K562 (cell line): ENCODE data around the gene PTPRG. TPM values are rescaled to one million over a fixed set of nuclear protein-coding genes. Genes with fewer than 3 reads are reported as not detected.
A peak's percentile ranks its signal among the peaks of the same experiment; 100 is the strongest.

Experiments
- ATAC-seq: fragments of 200-7000 bp; cut with Tn5 transposase; 3 replicates; pipeline ENCODE4 v1.9.1; 2020; ENCODE audit warnings: moderate library complexity
- BruUV-seq: library from RNA; stranded (reverse); fragments of 400-500 nt; replicated peaks from 2 replicates; lab custom pipeline; 2021; lab: Mats Ljungman, UMichigan
- CTCF ChIA-PET: fragments of 300-600 bp; formaldehyde crosslinking; extraction: SDS; loops from one replicate; lab custom pipeline; 2021; ENCODE audit warnings: low intra/inter-chr PET ratio; lab: Yijun Ruan, JAX
- POLR2A ChIA-PET: fragments of 300-600, 350-650 bp; sonication (Branson Sonifier 250); formaldehyde crosslinking; extraction: SDS; loops from one replicate; lab custom pipeline; 2021; ENCODE audit warnings: antibody characterized with exemption, inconsistent platforms; lab: Yijun Ruan, JAX
- DNase-seq, 4 experiments: peaks; one replicate each; pipeline versions ENCODE4 v3.0.0 to v3.0.0-alpha.2; 2011 to 2018; ENCODE audit warnings: low spot score in 3 of 4, mixed read lengths in 3 of 4; ENCODE audit errors: extremely low read depth in 1 of 4
- FAIRE-seq: peaks from 2 replicates; lab custom pipeline; 2011; peaks lifted over from hg19 to GRCh38; lab: Jason Lieb, UNC
- H2AFZ ChIP-seq: 2 replicates; pipeline ENCODE4 v1.6.0; 2011; ENCODE audit warnings: low read depth, low read length, control low read depth, inconsistent platforms
- H3K27ac ChIP-seq: fragments of 200-600 bp; 3 replicates; pipeline ENCODE4 v1.8.0; 2011; ENCODE audit warnings: low read depth, mild to moderate bottlenecking, control low read depth, inconsistent platforms, low read length, moderate library complexity, mixed read lengths; ENCODE audit errors: extremely low read depth
- H3K27me3 ChIP-seq, 2 experiments: fragments of 300-600 bp in 1 of 2; 2 replicates in 1 of 2; 3 replicates in 1 of 2; pipeline versions ENCODE4 v1.6.0 to v1.8.0; 2011; ENCODE audit warnings: inconsistent platforms in 2 of 2, low read length in 2 of 2, mild to moderate bottlenecking in 1 of 2, mixed read lengths in 1 of 2, moderate library complexity in 1 of 2; ENCODE audit not compliant: control insufficient read depth in 2 of 2, insufficient read depth in 2 of 2
- H3K36me3 ChIP-seq: fragments of 300-600 bp; 3 replicates; pipeline ENCODE4 v1.8.0; 2011; ENCODE audit warnings: mild to moderate bottlenecking, low read length, inconsistent platforms; ENCODE audit not compliant: control insufficient read depth, insufficient read depth
- H3K4me1 ChIP-seq, 2 experiments: fragments of 200-600 bp in 1 of 2; replicated peaks in 1 of 2; 2 replicates in 1 of 2; 3 replicates in 1 of 2; pipeline versions ENCODE4 v1.5.1 to v1.8.0; 2011; ENCODE audit warnings: inconsistent platforms in 2 of 2, low read length in 2 of 2, mild to moderate bottlenecking in 1 of 2, mixed read lengths in 1 of 2, moderate library complexity in 1 of 2; ENCODE audit not compliant: control insufficient read depth in 2 of 2, insufficient read depth in 2 of 2
- H3K4me2 ChIP-seq: 2 replicates; pipeline ENCODE4 v1.6.1; 2011; ENCODE audit warnings: low read length, control low read depth, inconsistent platforms, mixed read lengths; ENCODE audit not compliant: insufficient read depth
- H3K4me3 ChIP-seq: fragments of 200-600 bp; sonication (generic), shearing (Covaris generic); 2 replicates; pipeline ENCODE4 v1.5.1; 2016; ENCODE audit warnings: control low read depth, inconsistent platforms
- H3K79me2 ChIP-seq: fragments of 200-600 bp; 3 replicates; pipeline ENCODE4 v1.8.0; 2011; ENCODE audit warnings: low read length, inconsistent platforms; ENCODE audit not compliant: control insufficient read depth, insufficient read depth
- H3K9ac ChIP-seq, 2 experiments: 2 replicates each; pipeline versions ENCODE4 v1.6.0 to v1.6.1; 2011; ENCODE audit warnings: low read depth in 2 of 2, low read length in 2 of 2, control low read depth in 1 of 2, inconsistent platforms in 1 of 2, mild to moderate bottlenecking in 1 of 2, mixed read lengths in 1 of 2; ENCODE audit not compliant: insufficient read depth in 1 of 2
- H3K9me1 ChIP-seq: one replicate; pipeline ENCODE4 v1.6.0; 2011; ENCODE audit warnings: inconsistent platforms, mild to moderate bottlenecking, low read length, moderate library complexity; ENCODE audit not compliant: control insufficient read depth, insufficient read depth
- H3K9me3 ChIP-seq: replicated peaks from 2 replicates; pipeline ENCODE4 v1.5.1; 2011; ENCODE audit warnings: low read depth, low read length, inconsistent platforms; ENCODE audit not compliant: control insufficient read depth, insufficient read depth
- H4K20me1 ChIP-seq: replicated peaks from 2 replicates; pipeline ENCODE4 v1.6.1; 2011; ENCODE audit warnings: low read length, inconsistent platforms, mixed read lengths; ENCODE audit not compliant: control insufficient read depth, insufficient read depth
- C11orf30 ChIP-seq: fragments of 450-650 bp; IDR thresholded peaks from 2 replicates; pipeline ENCODE4 v1.6.1; 2016; ENCODE audit warnings: low read depth, mild to moderate bottlenecking
- FOS ChIP-seq: IDR thresholded peaks from 3 replicates; pipeline ENCODE4 v1.6.1; 2011; ENCODE audit not compliant: insufficient read length; ENCODE audit errors: extremely low read depth
- GMEB1 ChIP-seq: fragments of 250-450 bp; sonication (Bioruptor Pico); IDR thresholded peaks from 2 replicates; pipeline ENCODE4 v1.4.0; 2020; ENCODE audit warnings: mild to moderate bottlenecking
- ILK ChIP-seq: fragments of 450-650 bp; IDR thresholded peaks from 2 replicates; pipeline ENCODE4 v1.6.1; 2016; ENCODE audit warnings: missing genetic modification characterization, low read depth, mild to moderate bottlenecking, missing compliant biosample characterization, moderate library complexity, borderline replicate concordance
- KDM2B ChIP-seq: fragments of 250-450 bp; sonication (Bioruptor Pico); IDR thresholded peaks from 2 replicates; pipeline ENCODE4 v1.8.0; 2021; ENCODE audit warnings: mild to moderate bottlenecking, moderate library complexity
- MAFF ChIP-seq: IDR thresholded peaks from 2 replicates; pipeline ENCODE4 v1.6.1; 2012; ENCODE audit warnings: low read length, improper control_type of control experiment
- NFE2 ChIP-seq: IDR thresholded peaks from 2 replicates; pipeline ENCODE4 v1.6.1; 2014; ENCODE audit warnings: antibody characterized with exemption, low read depth
- NUFIP1 ChIP-seq: fragments of 450-650 bp; IDR thresholded peaks from 2 replicates; pipeline ENCODE4 v1.6.1; 2018; ENCODE audit not compliant: partially characterized antibody
- RBFOX2 ChIP-seq: fragments of 200-400 bp; formaldehyde crosslinking; IDR thresholded peaks from 2 replicates; pipeline ENCODE4 v1.6.1; 2017; ENCODE audit warnings: low read depth, mild to moderate bottlenecking, low read length, moderate library complexity
- TCF7L2 ChIP-seq: fragments of 150-350 bp; IDR thresholded peaks from 2 replicates; pipeline ENCODE4 v1.6.1; 2016; ENCODE audit warnings: low read depth, mild to moderate bottlenecking, low read length, moderate library complexity
- ZBTB17 ChIP-seq: fragments of 450-650 bp; formaldehyde crosslinking; IDR thresholded peaks from 2 replicates; pipeline ENCODE4 v1.4.0; 2020; ENCODE audit warnings: mild to moderate bottlenecking
- ZFP36 ChIP-seq: fragments of 150-350 bp; IDR thresholded peaks from 2 replicates; pipeline ENCODE4 v1.6.1; 2018; ENCODE audit warnings: low read length, low read depth; ENCODE audit not compliant: partially characterized antibody
- ZNF165 ChIP-seq: fragments of 250-450 bp; sonication (Bioruptor Pico); IDR thresholded peaks from 2 replicates; pipeline ENCODE4 v1.4.0; 2020; ENCODE audit warnings: borderline replicate concordance
- ZNF282 ChIP-seq: sonication (generic); formaldehyde crosslinking; IDR thresholded peaks from 2 replicates; pipeline ENCODE4 v1.8.1; 2023; ENCODE audit warnings: missing genetic modification reagents
- ZNF3 ChIP-seq: fragments of 250-450 bp; sonication (Bioruptor Pico); IDR thresholded peaks from 2 replicates; pipeline ENCODE4 v1.5.0; 2021; ENCODE audit warnings: mild to moderate bottlenecking, moderate library complexity
- ZNF316 ChIP-seq: fragments of 450-650 bp; IDR thresholded peaks from 2 replicates; pipeline ENCODE4 v1.6.1; 2016
- WGBS: fragments of 100-300 bp; shearing (Covaris generic); methylation state at CpG from one replicate; pipeline ENCODE4 v1.1.6; 2016; ENCODE audit warnings: low coverage, mixed read lengths; ENCODE audit not compliant: insufficient coverage; ENCODE audit errors: missing lambda C conversion rate; 5-methylcytosine and 5-hydroxymethylcytosine counted together
- in situ Hi-C: fragments of 300-500 bp; cut with MboI; formaldehyde crosslinking; loops from 4 replicates; pipeline ENCODE4 v1.15.0; 2018; ENCODE audit warnings: inconsistent platforms, mixed read lengths
- intact Hi-C: fragments of 100-400 bp; cut with micrococcal nuclease; formaldehyde crosslinking; loops from 2 replicates; pipeline ENCODE4 v1.14.2; 2022
- polyA plus RNA-seq, 8 experiments: library from polyadenylated mRNA; depleted of rRNA in 4 of 8; stranded (reverse) in 5 of 8; unstranded in 3 of 8; fragments of >200 nt; fragmentation: Nextera tagmentation in 2 of 8; fragmentation: Illumina TruSeq in 1 of 8; extraction: Ambion mirVana in 2 of 8; extraction: Trizol in 1 of 8; gene quantifications; 2 replicates each; pipeline versions ENCODE4 v1.2.1 to v1.2.3, GENCODE V29; 2011 to 2014; ENCODE audit warnings: inconsistent platforms in 1 of 8, missing spikeins in 1 of 8
- total RNA-seq, 7 experiments: library from RNA; depleted of rRNA in 6 of 7; stranded (reverse); fragments of >200 nt in 6 of 7; fragmentation: Illumina TruSeq in 2 of 7; extraction: Trizol in 2 of 7; gene quantifications; 2 replicates each; pipeline versions ENCODE4 v1.2.1 to v1.2.3, GENCODE V29; 2011 to 2021; ENCODE audit warnings: low replicate concordance in 1 of 7
- TF ChIP-seq, protein P1 (sequence below): sonication (generic); formaldehyde crosslinking; IDR thresholded peaks from 2 replicates; pipeline ENCODE4 v1.8.0; 2022; ENCODE audit warnings: mild to moderate bottlenecking, missing genetic modification reagents
- TF ChIP-seq, protein P2 (sequence below): fragments of 450-650 bp; formaldehyde crosslinking; IDR thresholded peaks from 2 replicates; pipeline ENCODE4 v1.4.0; 2020; ENCODE audit warnings: mild to moderate bottlenecking

Gene PTPRG
- total and polyA plus RNA-seq, 9 of the 15 experiments (the other 6 are each of a cell fraction or from before 2014, with no cell fraction given), result 0.16 TPM; not detected in 8

- FAIRE-seq (no peak), ATAC-seq (no peak)
- POLR2A ChIA-PET, result no interaction called here
These were observed 28.5 kb downstream of the PTPRG start for GRCh38 chr3:61589856-61590255.

More at GRCh38 chr3:61589856-61590255, 28.5 kb downstream of the PTPRG start:
- intact Hi-C loops (no loop called here), in situ Hi-C loops (no loop called here)
- H3K4me1 ChIP-seq, result no peaks in the 10 kb centered on the region
- no peaks in the 10 kb centered on the region for H3K36me3 ChIP-seq
- no TSS peak for BruUV-seq
- no peak overlapping the region for H3K4me2 ChIP-seq
- no peak overlapping the region for H2AFZ ChIP-seq
- H3K79me2 ChIP-seq, result no peaks in the 10 kb centered on the region
- no peaks in the 10 kb centered on the region for H4K20me1 ChIP-seq
- no peaks in the 10 kb centered on the region for H3K9me3 ChIP-seq
- H3K4me3 ChIP-seq, result no peak overlapping the region
- DNase-seq, result peak in 1 of 4 experiments; percentile 1
- no peak overlapping the region for H3K9ac ChIP-seq
- no peak overlapping the region for H3K27ac ChIP-seq
- 0% methylated on average over 4 of the region's 5 CpGs for WGBS
- H3K9me1 ChIP-seq, result no peaks in the 10 kb centered on the region
- peaks cover 0 to 5% of the 10 kb centered on the region in 2 experiments; a peak in 1 of 5 replicates for H3K27me3 ChIP-seq
- CTCF ChIA-PET, result no interaction called here
- TF ChIP-seq KDM2B (CRISPR knock-in tag) (no peak), ZNF316 (0 out of 2 replicates have a peak, but pooled peaks have one; percentile 13), C11orf30 (peak; percentile 23; the same call in 1 of the 2 replicates), FOS (no peak), RBFOX2 (no peak), ZNF282 (CRISPR knock-in tag) (no peak), ILK (tag) (no peak), NUFIP1 (no peak), MAFF (peak; percentile 18; the same call in 1 of the 2 replicates), ZFP36 (no peak), NFE2 (peak; percentile 50; the same call in 1 of the 2 replicates), GMEB1 (CRISPR knock-in tag) (no peak), ZNF3 (CRISPR knock-in tag) (no peak), ZBTB17 (CRISPR knock-in tag) (no peak), TCF7L2 (no peak), ZNF165 (CRISPR knock-in tag) (no peak)
- TF ChIP-seq, protein P1, sequence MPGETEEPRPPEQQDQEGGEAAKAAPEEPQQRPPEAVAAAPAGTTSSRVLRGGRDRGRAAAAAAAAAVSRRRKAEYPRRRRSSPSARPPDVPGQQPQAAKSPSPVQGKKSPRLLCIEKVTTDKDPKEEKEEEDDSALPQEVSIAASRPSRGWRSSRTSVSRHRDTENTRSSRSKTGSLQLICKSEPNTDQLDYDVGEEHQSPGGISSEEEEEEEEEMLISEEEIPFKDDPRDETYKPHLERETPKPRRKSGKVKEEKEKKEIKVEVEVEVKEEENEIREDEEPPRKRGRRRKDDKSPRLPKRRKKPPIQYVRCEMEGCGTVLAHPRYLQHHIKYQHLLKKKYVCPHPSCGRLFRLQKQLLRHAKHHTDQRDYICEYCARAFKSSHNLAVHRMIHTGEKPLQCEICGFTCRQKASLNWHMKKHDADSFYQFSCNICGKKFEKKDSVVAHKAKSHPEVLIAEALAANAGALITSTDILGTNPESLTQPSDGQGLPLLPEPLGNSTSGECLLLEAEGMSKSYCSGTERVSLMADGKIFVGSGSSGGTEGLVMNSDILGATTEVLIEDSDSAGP, result no peak
- TF ChIP-seq, protein P2, sequence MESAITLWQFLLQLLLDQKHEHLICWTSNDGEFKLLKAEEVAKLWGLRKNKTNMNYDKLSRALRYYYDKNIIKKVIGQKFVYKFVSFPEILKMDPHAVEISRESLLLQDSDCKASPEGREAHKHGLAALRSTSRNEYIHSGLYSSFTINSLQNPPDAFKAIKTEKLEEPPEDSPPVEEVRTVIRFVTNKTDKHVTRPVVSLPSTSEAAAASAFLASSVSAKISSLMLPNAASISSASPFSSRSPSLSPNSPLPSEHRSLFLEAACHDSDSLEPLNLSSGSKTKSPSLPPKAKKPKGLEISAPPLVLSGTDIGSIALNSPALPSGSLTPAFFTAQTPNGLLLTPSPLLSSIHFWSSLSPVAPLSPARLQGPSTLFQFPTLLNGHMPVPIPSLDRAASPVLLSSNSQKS, result no peak
